Measurements from ENCODE around the gene MYL12B.

The MYL12B gene

GRCh38 chr18:3223356-3223755 is 38.6 kb upstream of the MYL12B start:
- TF ChIP-seq CTCF (IDR thresholded peaks at IDR 0.05; ENCODE audit: control extremely low read depth, extremely low read depth, low read depth, missing control alignments): no peak

GRCh38 chr18:3224223-3224622 is 37.7 kb upstream of the MYL12B start:
- ChIA-PET CTCF (no interaction called here), POLR2A (no interaction called here)
- no peak for DNase-seq (ENCODE audit: extremely low spot score)
- TF ChIP-seq CTCF (IDR thresholded peaks at IDR 0.05; ENCODE audit: control extremely low read depth, extremely low read depth, low read depth, missing control alignments): no peak

More at GRCh38 chr18:3223356-3223755, 38.6 kb upstream of the MYL12B start:
- DNase-seq (ENCODE audit: extremely low spot score): no peak
- POLR2A ChIA-PET: no interaction called here
- CTCF ChIA-PET: interaction anchor here (1.2 to 2.7 kb wide), 2 partner anchors 23 to 95 kb away, joined by 6 to 7 read pairs; no protein-coding TSS in a partner anchor

- ChIA-PET CTCF (no interaction called here), POLR2A (interaction anchor here (0.6 kb wide), 1 partner anchor 169 kb away, joined by 3 read pairs; no protein-coding TSS in a partner anchor)
- no peak for DNase-seq (ENCODE audit: extremely low spot score)
- TF ChIP-seq CTCF (IDR thresholded peaks at IDR 0.05; ENCODE audit: control extremely low read depth, extremely low read depth, low read depth, missing control alignments): no peak
Observed at GRCh38 chr18:3225588-3225987, 36.3 kb upstream of the MYL12B start.

GRCh38 chr18:3226048-3226447 is 35.9 kb upstream of the MYL12B start:
- CTCF ChIA-PET: no interaction called here
- no peak for DNase-seq (ENCODE audit: extremely low spot score)
- POLR2A ChIA-PET: no interaction called here
- TF ChIP-seq CTCF (IDR thresholded peaks at IDR 0.05; ENCODE audit: control extremely low read depth, extremely low read depth, low read depth, missing control alignments): no peak

GRCh38 chr18:3230401-3231334 is 31.3 kb upstream of the MYL12B start:
- no peak for DNase-seq (ENCODE audit: extremely low spot score)
- TF ChIP-seq CTCF (IDR thresholded peaks at IDR 0.05; ENCODE audit: control extremely low read depth, extremely low read depth, low read depth, missing control alignments): no peak
- CTCF ChIA-PET: interaction anchor here (1.3 to 2.0 kb wide), 3 partner anchors 8 to 16 kb away, joined by 3 to 8 read pairs (median 5); no protein-coding TSS in a partner anchor
- POLR2A ChIA-PET: no interaction called here

GRCh38 chr18:3233004-3233403 is 28.9 kb upstream of the MYL12B start:
- ChIA-PET POLR2A (no interaction called here), CTCF (no interaction called here)
- no peak for TF ChIP-seq CTCF (IDR thresholded peaks at IDR 0.05; ENCODE audit: control extremely low read depth, extremely low read depth, low read depth, missing control alignments)
- no peak for DNase-seq (ENCODE audit: extremely low spot score)
